ENCODE measurements around the gene KDM2A. TPM values are rescaled to one million over a fixed set of nuclear protein-coding genes. Genes with fewer than 3 reads are reported as not detected.
A peak's percentile ranks its signal among the peaks of the same experiment; 100 is the strongest.
"Not testable (repeated sequence)": the region's sequence is repeated elsewhere in the genome, so short reads cannot be mapped to it uniquely, and the experiment has no call there.

Gene KDM2A
- total RNA-seq, 4 donors from 2014 or later: 33.4 to 84.7 (median 64.8) TPM

DNA sequence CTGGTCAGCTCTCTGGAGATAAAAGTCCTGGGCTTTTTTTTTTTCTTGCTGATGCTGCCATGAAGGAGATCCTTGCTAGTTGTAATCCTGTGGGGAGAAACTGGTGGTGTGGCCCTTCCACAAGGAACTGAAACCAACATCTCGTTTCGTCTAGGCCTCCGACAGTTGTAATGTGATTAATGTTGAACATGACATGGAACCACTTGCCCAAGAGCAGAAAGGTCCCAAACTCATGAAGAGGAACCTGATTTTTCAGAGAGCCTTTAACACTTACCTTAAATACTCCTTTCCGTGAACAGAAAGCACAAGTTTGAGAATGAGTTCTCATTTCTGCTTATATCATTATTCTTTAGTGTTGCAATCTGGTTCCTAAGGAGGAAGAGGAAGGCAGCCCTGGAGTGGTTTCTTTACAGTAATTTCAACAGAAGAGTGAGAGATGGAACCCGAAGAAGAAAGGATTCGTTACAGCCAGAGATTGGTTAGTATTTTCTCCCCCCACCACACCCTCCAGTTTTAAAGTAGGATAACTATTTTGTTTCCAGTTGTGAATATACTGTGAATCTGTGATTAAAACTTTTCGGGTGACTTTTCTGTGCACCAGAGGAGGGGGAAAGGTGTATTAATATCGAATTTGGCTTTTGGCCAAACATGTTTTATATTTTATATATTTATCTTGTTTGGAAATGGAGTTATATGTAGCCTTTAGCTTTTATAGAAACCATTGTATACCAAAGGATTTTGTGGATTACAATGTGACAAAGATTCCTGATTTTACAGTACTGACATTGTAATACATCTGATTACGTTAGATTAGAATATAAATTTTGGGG lies 2.0 kb downstream of the KDM2A start:
- Histone ChIP-seq H3K36me3 (peaks cover 0 to 38% (median 2%) of the 10 kb centered on the region in 3 donors), H3K4me3 (peak overlapping the region; percentile 72 to 96 (median 88)), H3K9me3 (no peaks in the 10 kb centered on the region), H3K27me3 (no peaks in the 10 kb centered on the region), H3K4me1 (peaks cover 0 to 56% (median 9%) of the 10 kb centered on the region in 3 donors), H3K27ac (peak overlapping the region; percentile 97 to 100 (median 100))
- intact Hi-C loops (cut with DNase I): no loop called here
- TF ChIP-seq, protein P1, sequence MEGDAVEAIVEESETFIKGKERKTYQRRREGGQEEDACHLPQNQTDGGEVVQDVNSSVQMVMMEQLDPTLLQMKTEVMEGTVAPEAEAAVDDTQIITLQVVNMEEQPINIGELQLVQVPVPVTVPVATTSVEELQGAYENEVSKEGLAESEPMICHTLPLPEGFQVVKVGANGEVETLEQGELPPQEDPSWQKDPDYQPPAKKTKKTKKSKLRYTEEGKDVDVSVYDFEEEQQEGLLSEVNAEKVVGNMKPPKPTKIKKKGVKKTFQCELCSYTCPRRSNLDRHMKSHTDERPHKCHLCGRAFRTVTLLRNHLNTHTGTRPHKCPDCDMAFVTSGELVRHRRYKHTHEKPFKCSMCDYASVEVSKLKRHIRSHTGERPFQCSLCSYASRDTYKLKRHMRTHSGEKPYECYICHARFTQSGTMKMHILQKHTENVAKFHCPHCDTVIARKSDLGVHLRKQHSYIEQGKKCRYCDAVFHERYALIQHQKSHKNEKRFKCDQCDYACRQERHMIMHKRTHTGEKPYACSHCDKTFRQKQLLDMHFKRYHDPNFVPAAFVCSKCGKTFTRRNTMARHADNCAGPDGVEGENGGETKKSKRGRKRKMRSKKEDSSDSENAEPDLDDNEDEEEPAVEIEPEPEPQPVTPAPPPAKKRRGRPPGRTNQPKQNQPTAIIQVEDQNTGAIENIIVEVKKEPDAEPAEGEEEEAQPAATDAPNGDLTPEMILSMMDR (IDR thresholded peaks at IDR 0.05): no peak
- peak in 2 of 4 donors; percentile 15 to 37 for TF ChIP-seq POLR2A (IDR thresholded peaks at IDR 0.05)
- WGBS, 2 donors: 3 to 4% methylated on average over 9 of the region's 9 CpGs
- DNase-seq: no peak

DNA sequence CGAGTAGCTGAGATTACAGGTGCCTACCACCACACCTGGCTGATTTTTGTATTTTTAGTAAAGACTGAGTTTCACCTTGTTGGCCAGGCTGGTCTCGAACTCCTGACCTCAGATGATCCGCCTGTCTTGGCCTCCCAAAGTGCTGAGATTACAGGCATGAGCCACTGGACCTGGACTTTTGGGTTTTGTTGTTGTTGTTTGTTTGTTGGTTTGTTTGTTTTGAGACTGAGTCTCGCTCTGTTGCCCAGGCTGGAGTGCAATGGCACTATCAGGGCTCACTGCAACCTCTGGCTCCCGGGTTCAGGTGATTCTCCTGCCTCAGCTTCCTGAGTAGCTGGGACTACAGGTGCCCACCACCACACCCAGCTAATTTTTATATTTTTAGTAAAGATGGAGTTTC lies 4.7 kb downstream of the KDM2A start:
- H3K27me3 ChIP-seq; H3K27ac ChIP-seq; intact Hi-C loops (cut with DNase I); H3K9me3 ChIP-seq; H3K4me3 ChIP-seq; DNase-seq: not testable (repeated sequence)
- peaks cover 0 to 65% (median 9%) of the 10 kb centered on the region in 3 donors for H3K4me1 ChIP-seq
- 81 to 92% methylated on average over 5 of the region's 5 CpGs for WGBS, 2 donors
- peaks cover 3 to 65% (median 5%) of the 10 kb centered on the region in 3 donors for H3K36me3 ChIP-seq

DNA sequence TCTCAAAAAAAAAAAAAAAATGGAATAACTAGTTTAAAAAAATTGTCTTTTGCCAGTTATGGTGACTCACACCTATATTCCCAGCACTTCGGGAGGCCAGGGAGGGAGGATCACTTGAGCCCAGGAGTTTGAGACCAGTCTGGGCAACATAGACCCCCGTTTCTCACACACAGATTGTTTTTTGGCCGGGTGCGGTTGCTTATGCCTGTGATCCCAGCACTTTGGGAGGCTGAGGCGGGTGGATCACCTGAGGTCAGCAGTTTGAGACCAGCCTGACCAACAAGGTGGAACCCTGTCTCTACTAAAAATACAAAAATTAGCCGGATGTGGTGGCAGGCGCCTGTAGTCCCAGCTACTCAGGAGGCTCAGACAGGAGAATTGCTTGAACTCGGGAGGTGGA lies 7.2 kb downstream of the KDM2A start:
- intact Hi-C loops (cut with DNase I); H3K4me3 ChIP-seq; H3K9me3 ChIP-seq; DNase-seq; H3K27me3 ChIP-seq; H3K27ac ChIP-seq: not testable (repeated sequence)
- Histone ChIP-seq H3K36me3 (peaks cover 5 to 89% (median 7%) of the 10 kb centered on the region in 3 donors), H3K4me1 (peaks cover 0 to 78% (median 9%) of the 10 kb centered on the region in 3 donors)
- 80 to 97% methylated on average over 5 to 7 of the region's 8 CpGs for WGBS, 2 donors

DNA sequence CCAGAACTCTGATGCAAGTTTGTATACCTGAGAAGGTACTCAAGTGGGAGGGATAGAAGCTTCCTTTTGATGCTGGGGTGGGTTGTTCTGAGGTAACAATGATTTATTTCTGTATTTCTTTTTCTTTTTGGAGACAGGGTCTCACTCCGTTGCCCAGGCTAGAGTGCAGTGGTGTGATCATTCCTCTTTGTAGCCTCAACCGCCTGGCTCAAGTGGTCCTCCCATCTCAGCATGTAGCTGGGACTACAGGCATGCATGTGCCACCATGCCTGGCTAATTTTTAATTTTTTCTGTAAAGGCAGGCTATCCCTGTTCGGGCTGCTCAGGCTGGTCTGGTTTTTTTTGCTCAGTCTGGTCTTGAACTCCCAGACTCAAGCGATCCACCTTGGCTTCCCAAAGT lies 7.9 kb downstream of the KDM2A start:
- Histone ChIP-seq H3K27me3 (no peaks in the 10 kb centered on the region), H3K36me3 (peaks cover 7 to 97% (median 7%) of the 10 kb centered on the region in 3 donors), H3K4me3 (no peak overlapping the region), H3K9me3 (no peaks in the 10 kb centered on the region), H3K4me1 (peaks cover 0 to 72% (median 5%) of the 10 kb centered on the region in 3 donors), H3K27ac (no peak overlapping the region)
- no peak for DNase-seq
- intact Hi-C loops (cut with DNase I): no loop called here
- no peak for TF ChIP-seq POLR2A (IDR thresholded peaks at IDR 0.05)
- TF ChIP-seq, protein P1 (IDR thresholded peaks at IDR 0.05): no peak
- 68 to 77% methylated on average over 4 of the region's 4 CpGs for WGBS, 2 donors

DNA sequence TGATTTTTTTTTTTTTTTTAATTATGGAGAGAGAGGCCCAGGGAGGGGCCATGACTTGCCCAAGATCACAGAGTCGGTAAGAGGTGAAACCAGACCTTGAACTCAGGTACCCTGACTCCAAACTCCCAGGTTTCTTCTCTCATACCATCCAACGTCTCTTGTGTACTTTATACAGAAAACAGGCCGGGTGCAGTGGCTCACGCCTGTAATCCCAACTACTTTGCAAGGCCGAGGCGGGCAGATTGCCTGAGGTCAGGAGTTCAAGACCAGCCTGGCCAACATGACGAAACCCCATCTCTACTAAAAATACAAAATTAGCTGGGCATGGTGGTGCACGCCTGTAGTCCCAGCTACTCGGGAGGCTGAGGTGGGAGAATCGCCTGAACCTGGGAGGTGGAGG lies 11.8 kb downstream of the KDM2A start:
- H3K4me3 ChIP-seq; H3K27ac ChIP-seq; H3K27me3 ChIP-seq; DNase-seq; intact Hi-C loops (cut with DNase I); H3K9me3 ChIP-seq: not testable (repeated sequence)
- Histone ChIP-seq H3K4me1 (peaks cover 0 to 45% (median 0%) of the 10 kb centered on the region in 3 donors), H3K36me3 (peaks cover 7 to 100% (median 32%) of the 10 kb centered on the region in 3 donors)
- WGBS, 2 donors: 89 to 96% methylated on average over 7 to 10 of the region's 10 CpGs

DNA sequence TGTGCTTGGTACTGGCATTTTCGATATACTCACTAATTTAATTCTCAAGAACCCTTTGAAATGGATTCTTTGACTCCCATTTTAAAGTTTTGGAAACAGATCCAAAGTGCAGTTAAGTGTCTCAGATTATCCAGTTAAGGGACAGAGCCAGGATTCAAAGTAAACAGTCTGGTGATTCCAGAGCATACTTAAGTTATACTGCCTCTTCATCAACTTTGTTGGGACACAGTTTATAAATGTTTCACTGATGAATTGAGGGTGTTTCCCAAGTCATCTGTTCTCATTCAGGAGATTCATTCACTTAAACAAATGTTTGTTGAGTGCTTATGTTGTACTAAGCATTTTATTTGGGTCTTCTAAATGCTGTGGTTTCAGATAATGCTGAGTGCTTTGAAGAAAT lies 17.1 kb downstream of the KDM2A start:
- DNase-seq: no peak
- TF ChIP-seq POLR2A (IDR thresholded peaks at IDR 0.05): no peak
- TF ChIP-seq, protein P1 (IDR thresholded peaks at IDR 0.05): no peak
- Histone ChIP-seq H3K4me3 (no peak overlapping the region), H3K27me3 (no peaks in the 10 kb centered on the region), H3K27ac (no peak overlapping the region), H3K4me1 (peaks cover 0 to 22% (median 0%) of the 10 kb centered on the region in 3 donors), H3K9me3 (no peaks in the 10 kb centered on the region), H3K36me3 (peaks cover 0 to 98% (median 27%) of the 10 kb centered on the region in 3 donors)
- intact Hi-C loops (cut with DNase I): no loop called here
- WGBS, 2 donors: 72 to 77% methylated on average over 1 of the region's 1 CpG
